A549 treated with AZD2906 at 1 μM for 4 hours (cell line): ENCODE measurements around the gene FAM236D. TPM values are rescaled to one million over a fixed set of nuclear protein-coding genes. Genes with fewer than 3 reads are reported as not detected.

Source experiments
- total RNA-seq: library from RNA; stranded (reverse); fragments of 200-300 nt; extraction: Qiagen RNA extraction; gene quantifications from 5 replicates; pipeline ENCODE4 v1.2.3, GENCODE V29; 2022

The FAM236D gene
- not detected in 5 replicates for total RNA-seq

GRCh38 chrX:72808110-72808509 is at the start of gene FAM236D:
TSS of gene FAM236D (minus strand) at chrX:72808210. CDS start at chrX:72808110, 100 bp downstream.

GRCh38 chrX:72782560-72782959 is 25.4 kb downstream of the FAM236D start, which contains the start of gene FAM236B:
TSS of gene FAM236B (minus strand) at chrX:72782660. CDS start at chrX:72782560, 100 bp downstream.

DNA sequence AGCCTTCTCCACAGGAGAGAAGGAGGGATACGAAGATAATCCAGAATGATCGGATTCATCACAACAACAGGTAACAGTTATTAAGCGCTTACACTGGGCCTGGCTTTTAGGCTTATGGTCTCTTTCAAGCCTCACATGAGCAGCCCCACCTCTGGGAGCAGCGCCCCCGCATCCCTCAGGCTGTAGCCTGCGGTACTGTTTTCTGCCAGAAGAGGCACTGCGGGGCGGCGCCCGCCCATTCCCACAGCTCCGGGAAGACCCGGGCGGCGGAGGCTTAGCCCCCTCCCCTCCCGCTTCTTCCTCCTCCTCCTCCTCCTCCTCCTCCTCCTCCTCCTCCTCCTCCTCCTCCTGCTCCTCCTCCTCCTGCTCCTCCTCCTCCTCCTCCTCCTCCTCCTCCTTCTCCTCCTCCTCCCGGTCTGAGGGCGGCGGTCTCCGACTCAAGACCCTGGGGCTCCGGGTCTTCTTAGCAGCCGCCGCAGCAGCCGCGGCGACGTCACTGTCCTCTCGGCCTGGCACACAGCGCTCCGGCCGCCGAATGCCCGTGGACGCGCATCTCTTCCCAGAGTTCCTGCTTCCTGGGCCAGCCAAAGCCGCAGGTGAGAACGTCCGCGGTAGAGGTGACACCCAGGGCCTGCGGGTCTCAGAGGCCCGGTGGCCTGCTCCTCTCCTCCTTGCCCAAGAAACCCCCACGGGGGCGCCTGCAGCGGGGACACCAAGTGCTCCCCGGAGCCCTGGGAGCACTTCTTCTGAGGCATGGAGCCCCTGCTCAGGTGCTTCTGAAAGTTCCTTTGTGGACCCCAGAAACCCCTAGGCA is 31.1 kb downstream of the FAM236D start, which contains the start of gene DMRTC1B:
DMRTC1B (plus strand) TSS at position 238 of the 814 bp plus-strand sequence. CDS start 68,246 bp downstream, outside the sequence.

Other genes with a start within 250 kb of the FAM236D start
- 23.1 to 25.7 TPM (median 24.4 TPM) in 5 replicates for gene HDAC8, start 235.4 kb downstream of the FAM236D start, total RNA-seq
- 25.5 to 32.0 TPM (median 28.9 TPM) in 5 replicates for gene PHKA1, start 93.9 kb downstream of the FAM236D start, total RNA-seq
- gene DMRTC1B, start 31.3 kb downstream of the FAM236D start, total RNA-seq, result 0.17 TPM in 1 of 5 replicates, not detected in the others
- gene FAM236B, start 25.6 kb downstream of the FAM236D start, total RNA-seq, result not detected in 5 replicates
- not detected in 5 replicates for gene FAM236C, start 104.4 kb upstream of the FAM236D start, total RNA-seq
- not detected in 5 replicates for gene FAM236A, start 130.0 kb upstream of the FAM236D start, total RNA-seq
- not detected in 5 replicates for gene DMRTC1, start 135.6 kb upstream of the FAM236D start, total RNA-seq
- gene PABPC1L2B, start 194.7 kb upstream of the FAM236D start, total RNA-seq, result 0.03 TPM in 1 of 5 replicates, not detected in the others